Hypothalamus (tissue), 51 donors: ENCODE data around the gene ARHGAP26.

Experiments
- DNase-seq, 51 donors: peaks; one replicate each; lab custom pipeline; 2025; lab: John Stamatoyannopoulos, UW

The ARHGAP26 gene

DNA sequence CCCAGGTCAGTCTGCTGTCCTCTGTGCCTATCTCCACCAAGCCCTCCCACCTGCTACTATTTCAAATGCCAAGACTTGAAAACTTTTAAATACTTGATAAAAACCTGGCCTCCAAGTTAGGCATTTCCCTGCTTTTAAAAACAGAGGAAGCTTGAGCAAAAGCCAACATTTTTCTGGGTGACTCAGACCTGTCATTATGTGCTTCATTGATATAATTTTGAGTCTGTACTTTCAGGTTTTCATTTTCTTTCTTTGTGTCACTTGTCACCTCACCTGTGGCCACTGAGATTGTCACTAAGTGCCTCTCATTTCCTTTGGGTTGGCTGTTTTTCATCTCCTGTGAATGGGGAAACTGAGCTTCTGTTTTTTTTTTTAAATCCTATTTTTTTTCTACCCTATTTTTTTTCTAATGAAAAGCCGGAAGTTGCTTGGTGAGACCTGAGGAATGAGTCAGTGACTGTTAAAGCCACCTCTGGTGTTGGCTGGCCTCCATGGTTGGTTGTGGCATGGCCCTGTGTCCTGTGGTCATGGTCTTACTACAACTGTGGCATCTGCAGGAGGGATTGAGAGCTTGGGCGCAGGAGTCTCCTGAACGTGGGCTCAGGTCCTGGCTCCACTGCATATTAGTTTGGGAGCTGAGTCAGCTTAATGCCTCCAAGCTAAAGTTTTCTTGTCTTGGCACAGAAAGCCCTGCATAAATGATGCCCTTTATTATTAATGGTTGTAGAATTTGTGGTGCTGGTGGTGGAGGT is 56.7 kb downstream of the ARHGAP26 start:
- peak in 1 of 51 donors; percentile 9 for DNase-seq

DNA sequence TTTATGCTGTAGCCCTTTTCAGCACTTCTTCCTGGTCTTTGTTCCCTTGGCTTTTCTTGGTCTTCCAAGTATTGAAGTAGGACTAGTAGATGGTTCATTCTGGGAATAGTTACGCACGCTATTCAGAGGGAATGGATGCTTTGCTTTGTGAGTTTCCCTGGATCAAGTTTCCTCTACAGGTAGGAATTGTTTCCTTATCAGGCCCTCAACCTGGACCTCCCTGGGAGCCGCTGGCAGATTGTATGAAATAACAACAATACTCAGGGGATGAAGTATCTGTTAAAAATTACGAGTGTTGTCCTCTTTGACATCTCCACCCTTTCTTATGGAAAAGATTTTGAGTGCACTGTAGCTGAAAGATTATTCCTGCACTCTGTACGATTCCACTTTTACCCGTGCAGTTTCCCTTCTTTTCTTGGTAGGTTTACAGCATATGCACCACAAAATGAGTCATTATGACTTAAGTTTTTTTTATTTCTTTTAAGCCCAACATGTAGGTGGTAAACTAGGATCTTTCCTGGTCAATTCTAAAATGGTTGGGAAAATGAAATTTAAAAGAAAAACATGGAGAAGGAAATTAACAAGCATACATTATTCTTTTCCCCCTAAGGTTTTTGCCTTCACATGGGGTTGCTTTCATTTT is 57.9 kb downstream of the ARHGAP26 start:
- no peak for DNase-seq

- DNase-seq: no peak
Observed at GRCh38 chr5:142828797-142829535, 58.8 kb downstream of the ARHGAP26 start.

- no peak for DNase-seq
Observed at GRCh38 chr5:142829801-142830220, 59.6 kb downstream of the ARHGAP26 start.

GRCh38 chr5:142830241-142831008 is 60.2 kb downstream of the ARHGAP26 start:
- DNase-seq: no peak

DNA sequence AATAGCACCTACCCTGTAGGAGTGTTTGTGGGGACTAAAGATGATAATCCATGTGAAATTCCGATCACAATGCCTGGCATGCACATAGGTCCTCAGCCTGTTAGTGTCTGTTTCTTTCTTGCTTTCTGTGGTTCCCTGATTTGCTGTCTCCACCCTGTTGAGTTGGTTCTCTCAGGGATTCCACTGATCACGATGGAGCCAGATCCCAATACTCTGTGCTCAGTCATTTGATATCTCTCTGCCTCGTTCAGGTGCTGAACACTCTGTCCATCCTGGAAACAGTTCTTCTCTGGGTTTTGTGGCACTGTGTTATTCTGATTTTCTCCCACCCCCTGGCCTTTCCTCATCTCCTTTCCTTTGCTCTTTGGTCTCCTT is 60.8 kb downstream of the ARHGAP26 start:
- DNase-seq: no peak

DNA sequence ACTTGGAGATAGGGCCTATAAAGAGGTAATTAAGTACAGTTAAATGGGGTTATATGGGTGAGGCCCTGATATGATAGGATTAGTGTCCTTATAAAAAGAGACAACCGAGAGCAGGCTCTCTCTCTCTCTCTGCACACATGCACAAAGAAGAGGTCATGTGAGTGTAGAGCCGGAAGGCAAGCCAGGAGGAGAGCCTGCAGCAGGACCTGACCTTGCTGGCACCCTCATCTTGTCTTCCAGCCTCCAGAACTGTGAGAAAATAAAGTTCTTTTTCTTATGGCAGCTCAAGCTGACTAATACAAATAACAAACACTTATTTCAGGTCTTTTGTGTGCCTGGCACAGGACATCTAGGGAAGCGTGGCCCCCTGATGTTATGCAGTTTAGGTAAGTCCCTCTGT is 62.1 kb downstream of the ARHGAP26 start:
- no peak for DNase-seq

DNA sequence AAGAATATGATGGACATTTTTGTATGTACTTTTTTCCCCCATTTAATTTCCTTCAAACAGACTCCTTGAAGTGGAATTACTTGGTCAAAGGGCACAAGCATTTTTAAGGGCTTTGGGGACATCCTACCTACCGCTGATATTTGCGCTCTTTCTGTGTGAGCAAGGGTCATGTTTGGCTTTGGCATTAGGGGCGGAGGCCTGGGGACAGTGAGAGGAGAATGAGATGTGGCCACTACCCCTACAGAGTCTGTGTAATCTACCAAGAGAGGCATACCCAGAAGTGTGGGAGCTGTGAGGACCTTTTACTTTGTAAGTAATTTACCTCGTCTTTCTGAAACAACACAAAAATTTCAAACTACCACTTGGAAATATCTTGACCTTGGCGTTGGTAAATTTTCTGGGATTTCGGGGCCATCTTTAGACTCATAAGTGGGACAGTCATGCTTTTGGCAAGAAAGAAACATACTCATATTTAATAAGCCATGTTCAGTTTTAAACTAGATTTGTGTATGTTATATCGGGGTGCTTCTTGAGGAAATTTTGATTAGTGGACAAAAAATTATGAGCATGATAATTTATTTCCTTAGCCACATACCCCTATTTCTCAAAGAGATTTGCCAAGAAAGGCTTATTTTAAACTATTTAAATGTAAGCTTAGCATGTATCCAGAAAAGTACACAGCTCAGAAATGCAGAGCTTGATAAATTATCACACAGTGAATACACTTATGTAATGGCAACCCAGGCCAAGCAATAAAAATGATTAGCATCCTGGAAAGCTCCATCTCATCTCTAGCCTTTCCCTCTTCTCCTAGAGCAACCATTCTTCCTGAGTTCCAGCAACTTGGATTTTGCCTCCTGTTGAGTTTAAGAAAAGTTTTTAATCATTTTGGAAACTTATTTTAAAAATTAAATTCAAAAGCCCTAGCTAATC is 63.6 kb downstream of the ARHGAP26 start:
- no peak for DNase-seq

DNA sequence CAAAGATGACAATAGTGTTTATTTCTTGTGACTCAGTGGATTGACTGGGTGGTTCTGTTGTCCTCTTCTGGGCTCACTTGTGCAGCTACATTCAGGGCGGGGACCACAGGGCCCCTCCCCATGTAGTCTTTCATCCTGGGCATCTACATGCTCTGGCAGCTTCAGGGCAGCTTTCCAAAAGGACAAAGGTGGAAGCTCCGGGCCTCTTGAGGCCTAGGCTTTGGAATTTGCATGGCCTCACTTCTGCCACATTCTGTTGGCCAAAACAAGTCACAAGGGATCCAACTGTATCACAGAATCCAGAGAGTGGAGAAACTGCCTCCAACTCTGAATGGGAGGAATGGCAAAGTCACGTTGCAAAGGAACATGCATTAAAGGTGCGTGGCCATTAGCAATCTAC is 64.3 kb downstream of the ARHGAP26 start:
- no peak for DNase-seq

- no peak for DNase-seq
Observed at GRCh38 chr5:142835540-142835939, 65.4 kb downstream of the ARHGAP26 start.

- no peak for DNase-seq
Observed at GRCh38 chr5:142836048-142836447, 65.9 kb downstream of the ARHGAP26 start.

GRCh38 chr5:142837081-142837725 is 67.0 kb downstream of the ARHGAP26 start:
- peak in 1 of 51 donors; percentile 8 for DNase-seq

DNA sequence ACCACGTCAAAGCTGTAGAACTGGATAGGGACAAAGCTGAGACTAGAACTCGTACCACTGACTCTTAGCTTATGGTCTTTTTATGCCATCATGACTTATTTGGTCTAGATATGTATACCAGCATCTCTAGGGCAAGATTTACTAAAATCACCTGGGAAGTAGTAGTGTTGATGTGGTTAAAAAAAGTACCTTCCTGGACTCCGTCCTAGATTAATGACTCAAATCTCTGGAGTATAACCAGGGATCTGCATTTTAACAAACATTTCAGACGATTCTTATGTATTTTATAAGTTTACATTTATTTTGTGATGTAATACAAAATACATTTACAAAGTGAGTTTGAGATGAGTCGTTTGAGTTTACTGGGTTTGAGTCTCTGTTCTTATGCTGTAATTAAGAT is 68.7 kb downstream of the ARHGAP26 start:
- DNase-seq: no peak

DNA sequence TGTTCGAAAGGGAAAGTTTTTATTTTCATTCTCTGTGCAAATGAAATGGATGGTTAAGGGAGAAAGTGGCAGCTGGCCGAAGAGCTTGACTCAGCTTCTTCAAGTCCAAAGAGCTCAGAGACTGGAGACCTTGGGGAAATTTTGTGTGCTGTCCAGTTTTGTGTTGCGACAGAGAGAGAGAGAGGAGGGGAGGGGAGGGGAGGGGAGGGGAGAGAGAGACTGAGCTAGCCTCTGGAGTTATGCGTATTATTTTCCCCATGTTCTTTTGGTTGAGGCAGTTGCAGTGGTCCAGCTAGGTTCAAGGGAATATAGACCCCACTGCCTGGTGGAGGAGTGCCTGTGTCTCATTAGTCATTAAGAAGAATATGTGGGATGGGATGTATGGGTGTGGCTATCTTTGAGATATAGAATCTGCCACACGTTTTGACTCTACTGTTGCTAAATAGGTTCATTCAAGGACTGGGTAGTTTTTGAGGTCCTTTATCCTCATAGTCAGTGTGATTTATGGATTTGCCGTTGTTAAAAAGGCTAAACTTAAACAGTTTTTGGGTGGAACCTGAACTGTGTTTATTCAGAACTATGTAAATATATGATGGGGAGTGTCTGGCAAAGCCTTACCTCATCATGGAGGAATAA is 69.7 kb downstream of the ARHGAP26 start:
- peak in 15 of 51 donors; percentile 8 to 53 (median 29) for DNase-seq

- no peak for DNase-seq
Observed at GRCh38 chr5:142840575-142840974, 70.4 kb downstream of the ARHGAP26 start.

DNA sequence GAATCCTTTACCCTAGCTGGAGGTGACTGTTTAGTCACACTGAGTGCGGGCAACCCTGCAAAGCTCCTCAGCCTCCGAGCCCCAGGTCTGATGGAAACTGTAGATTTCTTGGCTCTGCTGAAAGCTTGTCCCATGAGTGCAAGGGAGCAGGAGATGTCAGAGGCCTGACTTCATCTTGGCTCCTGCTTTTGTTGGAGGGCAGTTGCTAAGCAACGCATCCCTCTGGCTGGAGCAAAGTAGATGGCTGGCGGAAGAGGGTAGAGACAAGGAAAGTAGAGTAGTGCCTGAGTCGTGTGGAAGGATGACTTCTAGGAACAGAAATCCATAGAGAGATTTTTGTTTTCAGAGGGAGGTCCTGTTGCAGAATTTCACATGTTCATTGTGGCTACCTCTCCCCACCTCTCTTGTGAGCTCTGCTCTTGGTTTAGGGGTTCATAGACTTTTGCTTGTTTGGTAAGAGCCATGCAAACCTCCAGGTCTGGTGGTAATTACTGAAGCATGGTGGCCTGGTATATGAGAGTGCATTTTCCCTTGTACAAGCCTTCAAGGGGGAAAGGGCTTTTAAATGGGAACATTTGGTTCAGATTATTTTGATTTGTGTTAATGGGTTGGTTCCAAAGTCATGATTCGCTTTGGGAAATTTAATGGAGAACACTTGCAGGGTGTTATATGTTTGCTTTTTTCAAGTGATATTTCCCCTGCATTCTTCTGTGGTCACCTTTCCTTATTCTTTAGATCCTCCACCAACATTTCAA is 71.5 kb downstream of the ARHGAP26 start:
- peak in 13 of 51 donors; percentile 12 to 42 (median 25) for DNase-seq

GRCh38 chr5:142842994-142843905 is 73.1 kb downstream of the ARHGAP26 start:
- peak in 9 of 51 donors; percentile 11 to 33 (median 23) for DNase-seq
